HepG2 (cell line): ENCODE results near the gene TMEM214. TPM values are rescaled to one million over a fixed set of nuclear protein-coding genes. Genes with fewer than 3 reads are reported as not detected.
A peak's percentile ranks its signal among the peaks of the same experiment; 100 is the strongest.

Source experiments
- CBX1 ChIP-seq: IDR thresholded peaks from one replicate; pipeline ENCODE4 v1.6.1; 2016; ENCODE audit warnings: antibody characterized with exemption, low read depth
- HNRNPK ChIP-seq: fragments of 200-400 bp; formaldehyde crosslinking; IDR thresholded peaks from 2 replicates; pipeline ENCODE4 v1.6.1; 2018; ENCODE audit warnings: low read length, low read depth, moderate library complexity, mild to moderate bottlenecking; ENCODE audit not compliant: poor library complexity, severe bottlenecking
- KLF15 ChIP-seq: sonication (generic); formaldehyde crosslinking; IDR thresholded peaks from 2 replicates; pipeline ENCODE4 v1.8.1; 2023; ENCODE audit warnings: borderline replicate concordance, mild to moderate bottlenecking, inconsistent platforms, missing genetic modification reagents, mixed read lengths
- MTA1 ChIP-seq: sonication (generic); formaldehyde crosslinking; IDR thresholded peaks from 2 replicates; pipeline ENCODE4 v1.4.0; 2020; ENCODE audit warnings: missing genetic modification reagents, mild to moderate bottlenecking, borderline replicate concordance
- SP4 ChIP-seq: sonication (generic); formaldehyde crosslinking; IDR thresholded peaks from 2 replicates; pipeline ENCODE4 v1.8.1; 2023; ENCODE audit warnings: mild to moderate bottlenecking, missing genetic modification reagents
- TBP ChIP-seq: sonication (generic); formaldehyde crosslinking; IDR thresholded peaks from 2 replicates; pipeline ENCODE4 v1.5.0; 2020; ENCODE audit warnings: missing genetic modification reagents
- ZNF543 ChIP-seq: sonication (generic); formaldehyde crosslinking; IDR thresholded peaks from 2 replicates; pipeline ENCODE4 v1.4.0; 2020; ENCODE audit warnings: mild to moderate bottlenecking, missing genetic modification reagents
- ZNF564 ChIP-seq: sonication (generic); formaldehyde crosslinking; IDR thresholded peaks from 2 replicates; pipeline ENCODE4 v1.8.1; 2023; ENCODE audit warnings: mild to moderate bottlenecking, missing genetic modification reagents
- ZNF567 ChIP-seq: sonication (generic); formaldehyde crosslinking; IDR thresholded peaks from 2 replicates; pipeline ENCODE4 v1.8.1; 2023; ENCODE audit warnings: mild to moderate bottlenecking, missing genetic modification reagents, borderline replicate concordance
- ZNF572 ChIP-seq: sonication (generic); formaldehyde crosslinking; IDR thresholded peaks from 2 replicates; pipeline ENCODE4 v1.5.1; 2020; ENCODE audit warnings: mild to moderate bottlenecking, missing genetic modification reagents
- ZNF703 ChIP-seq: sonication (generic); formaldehyde crosslinking; IDR thresholded peaks from 2 replicates; pipeline ENCODE4 v1.5.1; 2020; ENCODE audit warnings: missing genetic modification reagents, mild to moderate bottlenecking, moderate library complexity, borderline replicate concordance
- ZNF772 ChIP-seq: sonication (generic); formaldehyde crosslinking; IDR thresholded peaks from 2 replicates; pipeline ENCODE4 v1.5.0; 2020; ENCODE audit warnings: mild to moderate bottlenecking, missing genetic modification reagents
- ZNF839 ChIP-seq: sonication (generic); formaldehyde crosslinking; IDR thresholded peaks from 2 replicates; pipeline ENCODE4 v1.4.0; 2020; ENCODE audit warnings: missing genetic modification reagents, mild to moderate bottlenecking, borderline replicate concordance
- ZNF850 ChIP-seq: sonication (generic); formaldehyde crosslinking; conservative IDR thresholded peaks from 2 replicates; pipeline ENCODE4 v1.9.0; 2021; ENCODE audit warnings: mild to moderate bottlenecking, missing genetic modification reagents
- polyA plus RNA-seq, 8 experiments: library from polyadenylated mRNA; depleted of rRNA in 3 of 8; stranded (reverse) in 7 of 8; unstranded in 1 of 8; fragments of >200 nt; fragmentation: Illumina TruSeq in 4 of 8; extraction: Trizol in 4 of 8; gene quantifications; 2 replicates each; pipeline versions ENCODE4 v1.2.1 to v1.2.3, GENCODE V29; 2011 to 2016; ENCODE audit warnings: low read depth in 4 of 8, missing spikeins in 1 of 8, mixed read lengths in 1 of 8; ENCODE audit not compliant: insufficient read depth in 1 of 8
- total RNA-seq, 5 experiments: library from RNA; depleted of rRNA; stranded (reverse); fragments of >200 nt; fragmentation: Illumina TruSeq; extraction: Trizol; gene quantifications; 2 replicates each; pipeline ENCODE4 v1.2.3, GENCODE V29; 2016; ENCODE audit warnings: low read depth in 1 of 5
- TF ChIP-seq, protein P1 (sequence below): sonication (generic); formaldehyde crosslinking; IDR thresholded peaks from 2 replicates; pipeline ENCODE4 v1.4.0; 2020; ENCODE audit warnings: mild to moderate bottlenecking, missing genetic modification reagents, borderline replicate concordance
- TF ChIP-seq, protein P2 (sequence below), 2 experiments: sonication (generic) in 1 of 2; formaldehyde crosslinking in 1 of 2; IDR thresholded peaks; 2 replicates each; pipeline versions ENCODE4 v1.4.0 to v1.6.1; 2018 to 2020; ENCODE audit warnings: missing genetic modification reagents in 2 of 2, borderline replicate concordance in 1 of 2, low read depth in 1 of 2, mild to moderate bottlenecking in 1 of 2, missing biosample characterization in 1 of 2
- TF ChIP-seq, protein P3 (sequence below): sonication (generic); formaldehyde crosslinking; IDR thresholded peaks from 2 replicates; pipeline ENCODE4 v1.9.0; 2022; ENCODE audit warnings: missing genetic modification reagents, mild to moderate bottlenecking, borderline replicate concordance
- TF ChIP-seq, protein P4 (sequence below): sonication (generic); formaldehyde crosslinking; IDR thresholded peaks from 2 replicates; pipeline ENCODE4 v1.4.0; 2020; ENCODE audit warnings: mild to moderate bottlenecking, missing genetic modification reagents

TMEM214 gene
- total and polyA plus RNA-seq, 2 of the 13 experiments (the other 11 are each of a cell fraction or from before 2014, with no cell fraction given) = 58.3 to 132 TPM

DNA sequence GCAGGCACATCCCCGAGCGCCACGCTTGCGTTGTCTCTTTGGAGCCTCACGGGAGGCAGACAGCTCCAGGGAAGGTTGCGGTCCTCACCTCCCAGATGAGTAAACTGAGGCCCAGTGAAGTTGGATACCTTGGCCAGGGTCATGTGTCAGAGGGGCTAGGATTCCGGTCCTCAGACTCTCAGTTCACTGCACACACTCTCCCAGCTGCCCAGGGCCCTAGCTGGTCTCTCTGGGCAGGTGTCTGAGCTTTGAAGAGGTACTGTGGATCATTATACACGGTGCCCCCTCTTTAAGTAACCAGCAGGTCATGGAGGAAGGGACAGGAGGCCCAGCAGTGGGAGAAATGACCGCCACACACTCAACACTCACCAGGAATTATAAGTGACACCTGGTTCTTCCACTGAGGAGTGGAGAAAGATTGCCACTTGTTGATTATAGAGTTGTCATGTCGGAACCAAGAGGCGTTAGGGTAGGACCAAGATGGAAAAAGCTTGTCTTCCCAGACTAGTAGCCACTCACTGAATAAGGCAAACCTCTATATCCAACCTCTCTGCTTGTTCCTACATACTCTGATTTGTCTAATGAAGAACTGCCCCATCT, 588 bp downstream of the TMEM214 start (continued):
- TF ChIP-seq, protein P1, sequence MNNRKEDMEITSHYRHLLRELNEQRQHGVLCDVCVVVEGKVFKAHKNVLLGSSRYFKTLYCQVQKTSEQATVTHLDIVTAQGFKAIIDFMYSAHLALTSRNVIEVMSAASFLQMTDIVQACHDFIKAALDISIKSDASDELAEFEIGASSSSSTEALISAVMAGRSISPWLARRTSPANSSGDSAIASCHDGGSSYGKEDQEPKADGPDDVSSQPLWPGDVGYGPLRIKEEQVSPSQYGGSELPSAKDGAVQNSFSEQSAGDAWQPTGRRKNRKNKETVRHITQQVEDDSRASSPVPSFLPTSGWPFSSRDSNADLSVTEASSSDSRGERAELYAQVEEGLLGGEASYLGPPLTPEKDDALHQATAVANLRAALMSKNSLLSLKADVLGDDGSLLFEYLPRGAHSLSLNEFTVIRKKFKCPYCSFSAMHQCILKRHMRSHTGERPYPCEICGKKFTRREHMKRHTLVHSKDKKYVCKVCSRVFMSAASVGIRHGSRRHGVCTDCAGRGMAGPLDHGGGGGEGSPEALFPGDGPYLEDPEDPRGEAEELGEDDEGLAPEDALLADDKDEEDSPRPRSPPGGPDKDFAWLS (CRISPR knock-in tag) = 0 out of 2 replicates have a peak, but pooled peaks have one; percentile 22
- peak; percentile 98; the same call in 1 of the 2 replicates for TF ChIP-seq ZNF572 (CRISPR knock-in tag)
- TF ChIP-seq, protein P2, sequence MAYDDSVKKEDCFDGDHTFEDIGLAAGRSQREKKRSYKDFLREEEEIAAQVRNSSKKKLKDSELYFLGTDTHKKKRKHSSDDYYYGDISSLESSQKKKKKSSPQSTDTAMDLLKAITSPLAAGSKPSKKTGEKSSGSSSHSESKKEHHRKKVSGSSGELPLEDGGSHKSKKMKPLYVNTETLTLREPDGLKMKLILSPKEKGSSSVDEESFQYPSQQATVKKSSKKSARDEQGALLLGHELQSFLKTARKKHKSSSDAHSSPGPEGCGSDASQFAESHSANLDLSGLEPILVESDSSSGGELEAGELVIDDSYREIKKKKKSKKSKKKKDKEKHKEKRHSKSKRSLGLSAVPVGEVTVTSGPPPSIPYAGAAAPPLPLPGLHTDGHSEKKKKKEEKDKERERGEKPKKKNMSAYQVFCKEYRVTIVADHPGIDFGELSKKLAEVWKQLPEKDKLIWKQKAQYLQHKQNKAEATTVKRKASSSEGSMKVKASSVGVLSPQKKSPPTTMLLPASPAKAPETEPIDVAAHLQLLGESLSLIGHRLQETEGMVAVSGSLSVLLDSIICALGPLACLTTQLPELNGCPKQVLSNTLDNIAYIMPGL (CRISPR knock-in tag; IDR thresholded peaks at IDR 0.05; ENCODE audit: borderline replicate concordance in 1 of 2, low read depth in 1 of 2) = peak in 1 of 2 experiments; percentile 1; a peak in 1 of 4 replicates
- TF ChIP-seq, protein P3, sequence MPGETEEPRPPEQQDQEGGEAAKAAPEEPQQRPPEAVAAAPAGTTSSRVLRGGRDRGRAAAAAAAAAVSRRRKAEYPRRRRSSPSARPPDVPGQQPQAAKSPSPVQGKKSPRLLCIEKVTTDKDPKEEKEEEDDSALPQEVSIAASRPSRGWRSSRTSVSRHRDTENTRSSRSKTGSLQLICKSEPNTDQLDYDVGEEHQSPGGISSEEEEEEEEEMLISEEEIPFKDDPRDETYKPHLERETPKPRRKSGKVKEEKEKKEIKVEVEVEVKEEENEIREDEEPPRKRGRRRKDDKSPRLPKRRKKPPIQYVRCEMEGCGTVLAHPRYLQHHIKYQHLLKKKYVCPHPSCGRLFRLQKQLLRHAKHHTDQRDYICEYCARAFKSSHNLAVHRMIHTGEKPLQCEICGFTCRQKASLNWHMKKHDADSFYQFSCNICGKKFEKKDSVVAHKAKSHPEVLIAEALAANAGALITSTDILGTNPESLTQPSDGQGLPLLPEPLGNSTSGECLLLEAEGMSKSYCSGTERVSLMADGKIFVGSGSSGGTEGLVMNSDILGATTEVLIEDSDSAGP (CRISPR knock-in tag) = peak; percentile 4; the same call in 1 of the 2 replicates
- no peak for TF ChIP-seq TBP (CRISPR knock-in tag)
- TF ChIP-seq SP4 = peak; percentile 32; the same call in 1 of the 2 replicates
- 0 out of 2 replicates have a peak, but pooled peaks have one; percentile 23 for TF ChIP-seq ZNF850 (CRISPR knock-in tag)
- TF ChIP-seq ZNF839 (CRISPR knock-in tag) = no peak
- TF ChIP-seq HNRNPK = no peak
- TF ChIP-seq ZNF564 (CRISPR knock-in tag) = no peak
- peak; percentile 51 for TF ChIP-seq CBX1
- TF ChIP-seq ZNF703 (CRISPR knock-in tag) = 0 out of 2 replicates have a peak, but pooled peaks have one; percentile 40
- no peak for TF ChIP-seq ZNF567 (CRISPR knock-in tag)
- 0 out of 2 replicates have a peak, but pooled peaks have one; percentile 36 for TF ChIP-seq MTA1 (CRISPR knock-in tag)
- TF ChIP-seq ZNF543 (CRISPR knock-in tag) = 0 out of 2 replicates have a peak, but pooled peaks have one; percentile 3
- 0 out of 2 replicates have a peak, but pooled peaks have one; percentile 68 for TF ChIP-seq ZNF772 (CRISPR knock-in tag)
- peak; percentile 16 for TF ChIP-seq KLF15 (CRISPR knock-in tag)
- TF ChIP-seq, protein P4, sequence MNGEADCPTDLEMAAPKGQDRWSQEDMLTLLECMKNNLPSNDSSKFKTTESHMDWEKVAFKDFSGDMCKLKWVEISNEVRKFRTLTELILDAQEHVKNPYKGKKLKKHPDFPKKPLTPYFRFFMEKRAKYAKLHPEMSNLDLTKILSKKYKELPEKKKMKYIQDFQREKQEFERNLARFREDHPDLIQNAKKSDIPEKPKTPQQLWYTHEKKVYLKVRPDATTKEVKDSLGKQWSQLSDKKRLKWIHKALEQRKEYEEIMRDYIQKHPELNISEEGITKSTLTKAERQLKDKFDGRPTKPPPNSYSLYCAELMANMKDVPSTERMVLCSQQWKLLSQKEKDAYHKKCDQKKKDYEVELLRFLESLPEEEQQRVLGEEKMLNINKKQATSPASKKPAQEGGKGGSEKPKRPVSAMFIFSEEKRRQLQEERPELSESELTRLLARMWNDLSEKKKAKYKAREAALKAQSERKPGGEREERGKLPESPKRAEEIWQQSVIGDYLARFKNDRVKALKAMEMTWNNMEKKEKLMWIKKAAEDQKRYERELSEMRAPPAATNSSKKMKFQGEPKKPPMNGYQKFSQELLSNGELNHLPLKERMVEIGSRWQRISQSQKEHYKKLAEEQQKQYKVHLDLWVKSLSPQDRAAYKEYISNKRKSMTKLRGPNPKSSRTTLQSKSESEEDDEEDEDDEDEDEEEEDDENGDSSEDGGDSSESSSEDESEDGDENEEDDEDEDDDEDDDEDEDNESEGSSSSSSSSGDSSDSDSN (CRISPR knock-in tag) = peak; percentile 5
